Measurements from ENCODE around the gene P2RX2. TPM values are rescaled to one million over a fixed set of nuclear protein-coding genes. Genes with fewer than 3 reads are reported as not detected.

P2RX2 gene
- polyA plus RNA-seq, 2 of the 4 experiments (the other 2 are of a cell fraction) = not detected

DNA sequence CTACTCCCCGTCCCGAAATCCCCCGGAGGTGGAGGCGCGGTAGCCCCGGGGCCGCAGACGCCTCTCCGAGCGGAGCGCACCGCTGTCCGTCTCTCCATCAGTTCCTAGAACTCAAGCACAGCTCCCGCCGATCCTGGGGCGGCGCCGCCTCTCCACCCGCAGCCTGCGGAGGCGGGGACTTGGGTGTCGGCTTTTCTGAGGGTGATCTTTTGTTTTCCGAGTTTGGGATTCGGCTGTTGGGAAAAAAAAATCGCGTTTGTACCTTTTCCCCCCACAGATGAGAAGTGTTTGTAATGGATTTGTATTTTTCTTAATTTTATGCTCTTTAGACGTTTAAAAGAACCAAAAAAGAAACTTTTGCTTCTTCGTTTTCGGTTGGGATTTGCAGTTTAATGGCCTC, 34.8 kb upstream of the P2RX2 start:
- TF ChIP-seq FOXS1 (CRISPR knock-in tag; IDR thresholded peaks at IDR 0.05) (no peak), RARB (CRISPR knock-in tag; IDR thresholded peaks at IDR 0.05) (no peak), JUNB (IDR thresholded peaks at IDR 0.05) (no peak), CEBPB (IDR thresholded peaks at IDR 0.05) (no peak), SMC3 (IDR thresholded peaks at IDR 0.05) (no peak), RNF2 (IDR thresholded peaks at IDR 0.05; ENCODE audit: borderline replicate concordance, low read depth) (no peak), TP53 (CRISPR knock-in tag; IDR thresholded peaks at IDR 0.05) (no peak), ZFP36 (IDR thresholded peaks at IDR 0.05; ENCODE audit: borderline replicate concordance, partially characterized antibody) (no peak), ZNF302 (CRISPR knock-in tag; IDR thresholded peaks at IDR 0.05) (no peak), HOXB13 (CRISPR knock-in tag; IDR thresholded peaks at IDR 0.05; ENCODE audit: low read depth) (no peak), BCL3 (IDR thresholded peaks at IDR 0.05) (no peak), RCOR1 (IDR thresholded peaks at IDR 0.05; ENCODE audit: low read depth, low read length) (no peak), MAX (IDR thresholded peaks at IDR 0.05) (no peak), POLR2A (IDR thresholded peaks at IDR 0.05; ENCODE audit: low read length) (no peak), HMGXB4 (CRISPR knock-in tag; IDR thresholded peaks at IDR 0.05; ENCODE audit: borderline replicate concordance) (no peak)
- TF ChIP-seq, protein P1, sequence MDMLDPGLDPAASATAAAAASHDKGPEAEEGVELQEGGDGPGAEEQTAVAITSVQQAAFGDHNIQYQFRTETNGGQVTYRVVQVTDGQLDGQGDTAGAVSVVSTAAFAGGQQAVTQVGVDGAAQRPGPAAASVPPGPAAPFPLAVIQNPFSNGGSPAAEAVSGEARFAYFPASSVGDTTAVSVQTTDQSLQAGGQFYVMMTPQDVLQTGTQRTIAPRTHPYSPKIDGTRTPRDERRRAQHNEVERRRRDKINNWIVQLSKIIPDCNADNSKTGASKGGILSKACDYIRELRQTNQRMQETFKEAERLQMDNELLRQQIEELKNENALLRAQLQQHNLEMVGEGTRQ (IDR thresholded peaks at IDR 0.05) = no peak
- TF ChIP-seq, protein P2, sequence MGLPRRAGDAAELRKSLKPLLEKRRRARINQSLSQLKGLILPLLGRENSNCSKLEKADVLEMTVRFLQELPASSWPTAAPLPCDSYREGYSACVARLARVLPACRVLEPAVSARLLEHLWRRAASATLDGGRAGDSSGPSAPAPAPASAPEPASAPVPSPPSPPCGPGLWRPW (IDR thresholded peaks at IDR 0.05) = no peak
- TF ChIP-seq, protein P3, sequence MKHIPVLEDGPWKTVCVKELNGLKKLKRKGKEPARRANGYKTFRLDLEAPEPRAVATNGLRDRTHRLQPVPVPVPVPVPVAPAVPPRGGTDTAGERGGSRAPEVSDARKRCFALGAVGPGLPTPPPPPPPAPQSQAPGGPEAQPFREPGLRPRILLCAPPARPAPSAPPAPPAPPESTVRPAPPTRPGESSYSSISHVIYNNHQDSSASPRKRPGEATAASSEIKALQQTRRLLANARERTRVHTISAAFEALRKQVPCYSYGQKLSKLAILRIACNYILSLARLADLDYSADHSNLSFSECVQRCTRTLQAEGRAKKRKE (CRISPR knock-in tag; IDR thresholded peaks at IDR 0.05; ENCODE audit: low read depth) = no peak
- H3K4me3 ChIP-seq = no peak overlapping the region
- no peak for ATAC-seq
- H3K9me3 ChIP-seq = no peaks in the 10 kb centered on the region
- POLR2A ChIA-PET = no interaction called here
- no peak overlapping the region for H3K27ac ChIP-seq
- no peak for FAIRE-seq
- DNase-seq (ENCODE audit: low read depth in 1 of 2, low spot score in 1 of 2) = no peak
- 86% methylated on average over 29 of the region's 29 CpGs for WGBS (ENCODE audit: missing lambda C conversion rate)
- H3K4me2 ChIP-seq = no peak overlapping the region
- H3K4me1 ChIP-seq = no peaks in the 10 kb centered on the region
- CTCF ChIA-PET = no interaction called here

- CTCF ChIA-PET = no interaction called here
- Histone ChIP-seq H3K4me2 (no peak overlapping the region), H3K9me3 (no peaks in the 10 kb centered on the region), H3K4me1 (no peaks in the 10 kb centered on the region), H3K4me3 (no peak overlapping the region), H3K27ac (no peak overlapping the region)
- POLR2A ChIA-PET = no interaction called here
- 82% methylated on average over 14 of the region's 14 CpGs for WGBS (ENCODE audit: missing lambda C conversion rate)
- TF ChIP-seq TFCP2L1 (CRISPR knock-in tag; IDR thresholded peaks at IDR 0.05) (no peak), BHLHE40 (IDR thresholded peaks at IDR 0.05; ENCODE audit: low read depth, low read length) (no peak), MYC (IDR thresholded peaks at IDR 0.05; ENCODE audit: borderline replicate concordance, low read length) (no peak), HOXA7 (CRISPR knock-in tag; IDR thresholded peaks at IDR 0.05) (no peak), KDM5A (IDR thresholded peaks at IDR 0.05) (no peak)
- TF ChIP-seq, protein P3 (CRISPR knock-in tag; IDR thresholded peaks at IDR 0.05; ENCODE audit: low read depth) = no peak
- ATAC-seq = no peak
- DNase-seq (ENCODE audit: low read depth in 1 of 2, low spot score in 1 of 2) = no peak
- FAIRE-seq = no peak
Measured at GRCh38 chr12:132584429-132584828, 34.1 kb upstream of the P2RX2 start.

All from A549 (cell line).